C4-2B (cell line): ENCODE measurements around the gene ZNF300.

ENCODE experiments used
- ZFX ChIP-seq: fragments of 450-650 bp; IDR thresholded peaks from 2 replicates; pipeline ENCODE4 v1.6.1; 2017
- TF ChIP-seq, protein P1 (sequence below): fragments of 450-650 bp; conservative IDR thresholded peaks from 2 replicates; pipeline ENCODE4 v1.5.1; 2017; ENCODE audit warnings: mild to moderate bottlenecking

DNA sequence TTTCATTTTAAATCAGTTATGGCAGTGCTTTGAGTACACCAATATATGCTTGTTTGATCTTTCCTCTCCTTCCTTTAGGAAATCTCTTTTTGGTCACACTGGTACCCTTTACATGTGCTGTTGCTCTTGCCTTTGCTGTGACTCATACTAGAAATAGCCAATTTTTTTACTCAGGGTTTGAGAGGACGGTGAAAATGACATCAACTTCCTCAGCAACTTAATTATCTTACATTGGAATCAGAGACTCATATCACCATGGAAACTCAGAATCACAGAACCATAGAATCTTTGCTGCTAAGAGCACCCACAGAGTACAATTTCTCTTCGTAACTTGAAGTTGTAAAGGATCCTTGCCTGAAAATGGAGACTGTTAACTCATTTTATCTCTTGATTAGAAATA, 13.8 kb upstream of the ZNF300 start:
- TF ChIP-seq, protein P1, sequence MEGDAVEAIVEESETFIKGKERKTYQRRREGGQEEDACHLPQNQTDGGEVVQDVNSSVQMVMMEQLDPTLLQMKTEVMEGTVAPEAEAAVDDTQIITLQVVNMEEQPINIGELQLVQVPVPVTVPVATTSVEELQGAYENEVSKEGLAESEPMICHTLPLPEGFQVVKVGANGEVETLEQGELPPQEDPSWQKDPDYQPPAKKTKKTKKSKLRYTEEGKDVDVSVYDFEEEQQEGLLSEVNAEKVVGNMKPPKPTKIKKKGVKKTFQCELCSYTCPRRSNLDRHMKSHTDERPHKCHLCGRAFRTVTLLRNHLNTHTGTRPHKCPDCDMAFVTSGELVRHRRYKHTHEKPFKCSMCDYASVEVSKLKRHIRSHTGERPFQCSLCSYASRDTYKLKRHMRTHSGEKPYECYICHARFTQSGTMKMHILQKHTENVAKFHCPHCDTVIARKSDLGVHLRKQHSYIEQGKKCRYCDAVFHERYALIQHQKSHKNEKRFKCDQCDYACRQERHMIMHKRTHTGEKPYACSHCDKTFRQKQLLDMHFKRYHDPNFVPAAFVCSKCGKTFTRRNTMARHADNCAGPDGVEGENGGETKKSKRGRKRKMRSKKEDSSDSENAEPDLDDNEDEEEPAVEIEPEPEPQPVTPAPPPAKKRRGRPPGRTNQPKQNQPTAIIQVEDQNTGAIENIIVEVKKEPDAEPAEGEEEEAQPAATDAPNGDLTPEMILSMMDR, result no peak
- no peak for TF ChIP-seq ZFX
